Activated naive CD4-positive, alpha-beta T cell treated with anti-CD3 and anti-CD28 coated beads for 36 hours (primary cell): ENCODE data around the gene BNIP5. TPM values are rescaled to one million over a fixed set of nuclear protein-coding genes. Genes with fewer than 3 reads are reported as not detected.
"Not testable (repeated sequence)": the region's sequence is repeated elsewhere in the genome, so short reads cannot be mapped to it uniquely, and the experiment has no call there.

Experiments used
- CTCF ChIA-PET: fragments of 350-600 bp; sonication (Branson Sonifier 250); formaldehyde crosslinking; loops from one replicate; lab custom pipeline; 2021; ENCODE audit warnings: antibody characterized with exemption; lab: Charles Lee
- DNase-seq: peaks from one replicate; pipeline ENCODE4 v3.0.0-alpha.2; 2020
- H3K27ac Mint-ChIP-seq: one replicate; pipeline ENCODE4 v1.8.0; 2021; ENCODE audit warnings: mild to moderate bottlenecking, mixed read lengths
- H3K27me3 Mint-ChIP-seq: one replicate; pipeline ENCODE4 v1.8.0; 2021; ENCODE audit warnings: low read depth, mixed read lengths
- H3K36me3 Mint-ChIP-seq: one replicate; pipeline ENCODE4 v1.8.0; 2021; ENCODE audit warnings: low read depth, mixed read lengths
- H3K4me1 Mint-ChIP-seq: one replicate; pipeline ENCODE4 v1.8.0; 2021; ENCODE audit warnings: low read depth, mixed read lengths
- H3K4me3 Mint-ChIP-seq: one replicate; pipeline ENCODE4 v1.8.0; 2021; ENCODE audit warnings: mild to moderate bottlenecking, moderate library complexity, mixed read lengths
- H3K9me3 Mint-ChIP-seq: one replicate; pipeline ENCODE4 v1.8.0; 2021; ENCODE audit warnings: mixed read lengths
- intact Hi-C: fragments of 100-400 bp; cut with micrococcal nuclease; formaldehyde crosslinking; loops from one replicate; pipeline ENCODE4 v1.15.1; 2023
- total RNA-seq, 2 experiments: library from RNA; stranded (reverse); gene quantifications; one replicate each; pipeline ENCODE4 v1.2.3, GENCODE V29; 2021

Gene BNIP5
- total RNA-seq, 2 experiments from 2014 or later = not detected

DNA sequence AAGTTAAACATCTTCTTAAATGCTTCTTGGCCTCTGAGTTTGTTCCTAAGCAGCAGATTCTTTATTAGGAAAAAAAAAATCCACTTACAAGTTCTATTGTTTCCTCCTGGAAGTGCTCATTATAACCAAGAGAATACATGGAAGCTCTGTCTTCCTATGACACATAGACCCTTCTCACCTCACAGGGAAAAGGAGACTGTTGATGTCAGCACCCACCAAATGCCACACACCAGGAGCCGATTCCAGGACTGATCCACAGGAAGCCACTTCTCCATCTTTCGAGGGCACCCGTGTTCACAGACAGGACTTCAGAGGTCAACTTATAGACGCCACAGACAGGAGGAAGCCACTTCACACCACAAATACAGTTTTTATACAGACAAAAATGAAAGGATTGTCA is 13.4 kb upstream of the BNIP5 start:
- CTCF ChIA-PET = interaction anchor here (0.7 to 3.6 kb wide), 3 partner anchors 9 to 105 kb away, joined by 3 to 16 read pairs (median 3); no protein-coding TSS in a partner anchor
- Mint-ChIP-seq H3K9me3 (peaks cover 5% of the 10 kb centered on the region), H3K4me3 (no peak overlapping the region), H3K4me1 (no peaks in the 10 kb centered on the region), H3K27ac (no peak overlapping the region), H3K36me3 (no peaks in the 10 kb centered on the region), H3K27me3 (peaks cover 2% of the 10 kb centered on the region)
- DNase-seq = no peak
- intact Hi-C loops = no loop called here

DNA sequence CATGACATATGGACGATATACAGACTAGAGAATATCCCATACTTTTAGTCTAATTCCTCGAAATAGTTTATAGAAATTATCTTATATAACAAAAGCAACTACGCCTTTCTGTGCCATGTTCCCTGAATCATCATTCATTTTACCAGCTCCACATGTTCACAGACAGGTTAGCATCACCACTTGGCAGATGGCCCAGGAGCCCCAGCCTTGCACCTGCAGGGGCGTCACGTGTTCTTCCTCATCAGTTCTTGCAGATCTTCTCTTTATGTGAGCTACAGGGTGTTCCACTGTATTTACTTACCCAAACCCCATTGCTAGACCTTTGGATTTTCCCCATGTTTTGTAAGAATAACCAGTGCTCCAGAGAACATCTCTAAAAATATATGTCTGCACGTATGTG is 12.6 kb upstream of the BNIP5 start:
- H3K27ac Mint-ChIP-seq = no peak overlapping the region
- H3K36me3 Mint-ChIP-seq = no peaks in the 10 kb centered on the region
- intact Hi-C loops = no loop called here
- peaks cover 5% of the 10 kb centered on the region for H3K9me3 Mint-ChIP-seq
- no peaks in the 10 kb centered on the region for H3K4me1 Mint-ChIP-seq
- H3K27me3 Mint-ChIP-seq = peaks cover 2% of the 10 kb centered on the region
- no peak overlapping the region for H3K4me3 Mint-ChIP-seq
- CTCF ChIA-PET = interaction anchor here (0.7 to 3.6 kb wide), 3 partner anchors 8 to 104 kb away, joined by 3 to 16 read pairs (median 3); no protein-coding TSS in a partner anchor
- peak; percentile 59 for DNase-seq

DNA sequence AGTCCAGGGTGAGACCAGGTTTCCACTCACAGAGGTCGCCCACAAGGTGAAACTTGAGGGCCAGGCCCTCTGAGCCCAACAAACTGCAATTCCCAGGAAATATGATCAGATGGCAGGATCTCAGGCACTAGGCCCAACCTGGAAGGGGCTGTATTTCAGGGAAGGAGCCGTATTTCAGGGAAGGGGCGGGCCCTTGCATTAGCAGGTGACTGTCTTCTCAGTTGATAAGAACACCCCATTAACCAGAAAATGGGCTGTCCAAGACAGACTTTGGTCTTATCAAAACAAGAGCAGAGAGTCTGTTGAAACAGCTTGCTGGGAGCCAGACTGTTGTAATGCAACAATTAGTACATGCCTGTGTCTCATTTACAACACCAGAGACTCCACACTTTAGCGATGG is 10.9 kb upstream of the BNIP5 start:
- Mint-ChIP-seq H3K4me1 (no peaks in the 10 kb centered on the region), H3K27ac (no peak overlapping the region), H3K4me3 (no peak overlapping the region), H3K9me3 (peaks cover under 1% of the 10 kb centered on the region), H3K27me3 (no peaks in the 10 kb centered on the region), H3K36me3 (no peaks in the 10 kb centered on the region)
- intact Hi-C loops = no loop called here
- DNase-seq = no peak
- CTCF ChIA-PET = interaction anchor here (0.6 to 1.2 kb wide), 3 partner anchors 12 to 289 kb away, joined by 3 to 6 read pairs (median 3); no protein-coding TSS in a partner anchor

DNA sequence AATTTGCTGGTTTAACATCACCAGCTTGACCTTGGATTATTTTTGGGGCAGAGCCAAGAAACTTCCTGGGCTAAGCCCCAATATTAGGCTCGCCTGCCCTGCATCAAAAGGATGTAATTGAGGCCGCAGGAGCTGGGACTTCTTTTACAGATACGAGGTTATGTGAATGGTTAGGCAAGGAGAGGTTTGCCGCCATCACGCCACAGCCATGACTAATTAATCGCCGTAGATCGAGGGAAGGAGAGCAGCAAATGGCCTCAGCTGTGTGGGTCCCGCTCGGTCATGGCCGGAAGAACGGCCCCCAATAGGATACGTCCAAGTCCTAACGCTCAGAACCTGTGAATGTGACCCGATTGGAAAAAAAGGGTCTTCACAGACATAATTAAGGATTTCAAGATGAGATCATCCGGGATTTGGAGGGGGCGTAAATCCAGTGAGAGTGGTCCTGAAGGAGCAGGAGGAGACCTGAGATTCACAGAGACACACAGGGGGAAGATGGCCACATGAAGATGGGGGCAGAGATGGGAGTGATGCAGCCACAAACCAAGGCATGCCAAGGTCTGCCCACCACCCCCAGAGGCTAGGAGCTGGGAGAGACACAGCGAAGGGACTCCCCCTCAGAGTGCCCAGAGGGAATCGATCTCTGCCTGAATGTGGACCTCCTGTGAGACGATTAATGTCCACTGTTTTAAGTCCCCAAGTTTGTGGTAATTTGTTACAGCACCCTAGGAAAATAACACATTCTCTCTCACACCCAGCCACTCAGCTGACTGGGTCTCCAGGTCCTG is 10.0 kb upstream of the BNIP5 start:
- no peaks in the 10 kb centered on the region for H3K4me1 Mint-ChIP-seq
- H3K27ac Mint-ChIP-seq = no peak overlapping the region
- intact Hi-C loops = no loop called here
- H3K27me3 Mint-ChIP-seq = no peaks in the 10 kb centered on the region
- CTCF ChIA-PET = interaction anchor here (1.0 to 1.3 kb wide), 2 partner anchors 12 kb away, joined by 3 read pairs; no protein-coding TSS in a partner anchor
- H3K4me3 Mint-ChIP-seq = no peak overlapping the region
- H3K36me3 Mint-ChIP-seq = no peaks in the 10 kb centered on the region
- H3K9me3 Mint-ChIP-seq = no peaks in the 10 kb centered on the region
- DNase-seq = no peak

DNA sequence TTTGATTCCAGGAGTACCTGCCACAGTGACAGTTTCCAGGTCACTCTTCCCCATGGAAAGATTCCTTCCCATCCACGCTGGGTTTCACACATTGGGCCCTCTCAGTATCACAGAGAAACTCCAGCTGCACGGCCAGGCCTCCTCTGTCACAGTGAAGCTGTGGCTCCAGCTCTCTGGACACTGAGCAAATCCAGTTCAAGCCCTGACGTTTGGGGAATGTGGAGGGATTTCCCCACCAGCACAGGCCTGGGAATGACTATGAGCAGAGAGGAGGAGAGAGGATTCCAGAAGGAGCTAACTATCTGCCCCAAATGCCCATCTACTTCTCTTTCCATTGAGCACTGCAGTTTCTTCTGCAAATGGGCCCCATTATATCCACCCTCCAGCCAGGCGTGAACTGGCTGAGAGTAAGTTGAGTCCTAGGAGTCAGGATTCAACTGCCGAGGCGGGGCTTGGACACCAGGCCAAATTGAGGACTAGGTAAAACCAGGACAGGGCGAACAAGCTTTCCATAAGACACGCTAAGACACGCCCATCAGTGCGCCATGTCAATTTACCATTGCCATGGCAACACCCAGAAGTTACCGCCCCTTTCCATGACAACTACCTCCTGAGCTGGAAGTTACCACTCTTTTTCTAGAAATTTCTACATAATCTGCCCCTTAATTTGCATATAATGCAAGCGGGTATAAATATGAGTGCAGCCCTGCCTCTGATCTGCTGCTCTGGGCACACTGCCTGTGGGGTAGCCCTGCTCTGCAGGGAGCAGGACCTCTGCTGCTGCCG is 9.2 kb upstream of the BNIP5 start:
- Mint-ChIP-seq H3K27ac (no peak overlapping the region), H3K9me3 (no peaks in the 10 kb centered on the region), H3K27me3 (peaks cover 1% of the 10 kb centered on the region), H3K4me1 (peaks cover under 1% of the 10 kb centered on the region), H3K36me3 (no peaks in the 10 kb centered on the region), H3K4me3 (no peak overlapping the region)
- CTCF ChIA-PET = interaction anchor here (0.6 to 1.3 kb wide), 6 partner anchors 11 to 251 kb away, joined by 3 read pairs; no protein-coding TSS in a partner anchor
- intact Hi-C loops = no loop called here
- DNase-seq = no peak

DNA sequence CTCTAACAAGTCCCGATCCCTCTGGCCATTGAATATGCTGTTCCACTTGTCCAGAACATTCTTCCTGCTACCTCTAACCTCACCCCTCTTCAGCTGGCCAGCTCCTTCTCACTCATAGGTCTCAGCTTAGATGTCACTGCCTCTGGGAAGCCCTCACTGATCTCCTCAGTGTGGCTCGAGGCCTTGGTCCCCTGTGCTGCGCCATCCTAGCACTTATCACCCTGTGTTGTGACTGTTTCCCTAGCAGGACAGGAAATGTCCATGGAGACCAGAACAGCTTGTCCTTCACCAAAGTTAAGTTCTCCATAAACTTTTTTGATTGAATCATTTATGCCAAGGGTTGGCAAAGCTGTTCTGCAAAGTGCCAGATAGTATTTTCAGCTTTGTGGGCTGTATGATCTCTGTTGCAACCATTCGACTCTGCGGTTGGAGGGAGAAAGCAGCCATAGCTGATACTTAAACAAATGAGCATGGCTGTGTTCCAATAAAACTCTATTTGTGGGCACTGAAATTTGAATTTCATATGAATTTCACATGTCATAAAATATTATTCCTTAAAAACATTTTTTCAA is 6.5 kb upstream of the BNIP5 start:
- peaks cover 4% of the 10 kb centered on the region for H3K4me1 Mint-ChIP-seq
- no peak overlapping the region for H3K4me3 Mint-ChIP-seq
- intact Hi-C loops = loop anchor here (5.0 kb wide), 1 partner anchor 221 kb away; no protein-coding TSS in a partner anchor
- no peak overlapping the region for H3K27ac Mint-ChIP-seq
- no peaks in the 10 kb centered on the region for H3K36me3 Mint-ChIP-seq
- H3K27me3 Mint-ChIP-seq = peaks cover 12% of the 10 kb centered on the region
- CTCF ChIA-PET = interaction anchor here (0.6 to 1.2 kb wide), 5 partner anchors 8 to 240 kb away, joined by 3 to 4 read pairs (median 4); no protein-coding TSS in a partner anchor
- no peaks in the 10 kb centered on the region for H3K9me3 Mint-ChIP-seq
- DNase-seq = no peak

DNA sequence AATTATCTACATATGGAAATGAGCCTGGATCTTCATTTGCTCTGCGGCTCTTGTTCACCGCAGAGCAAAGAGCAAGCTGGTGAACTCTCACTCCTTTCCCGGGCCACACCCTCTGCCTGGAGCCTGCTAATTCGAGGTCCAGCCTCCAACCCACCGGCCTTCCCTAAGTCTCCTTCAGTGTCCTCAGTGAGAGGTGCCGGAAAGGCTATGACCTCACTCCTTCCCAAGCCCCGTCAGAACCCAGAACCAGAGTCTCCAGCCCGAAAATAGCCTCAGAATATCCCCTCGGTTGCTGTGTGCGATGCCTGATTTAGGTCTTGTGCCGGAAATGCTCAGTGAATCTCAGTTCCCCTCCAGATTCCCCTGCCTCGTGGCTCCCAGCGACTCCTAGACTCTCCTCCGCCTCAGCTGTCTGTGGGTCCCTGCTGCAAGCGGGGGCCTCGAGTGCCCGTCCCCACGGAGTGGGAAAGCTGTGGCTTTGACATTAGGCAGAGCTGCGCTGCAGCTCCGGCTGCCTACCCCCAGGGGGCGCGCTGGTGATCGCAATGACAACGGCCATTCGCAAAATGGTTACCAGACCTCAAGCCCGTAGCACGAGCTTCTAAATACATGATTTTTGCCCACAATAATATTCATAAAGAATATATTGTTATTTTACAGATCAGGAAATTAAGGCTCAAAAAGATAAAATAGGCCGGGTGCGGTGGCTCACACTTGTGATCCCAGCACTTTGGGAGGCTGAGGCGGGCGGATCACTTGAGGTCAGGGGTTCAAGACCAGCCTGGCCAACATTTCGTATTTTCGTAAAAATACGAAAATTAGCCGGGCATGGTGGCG is 4.1 kb upstream of the BNIP5 start:
- DNase-seq = peak; percentile 86
- H3K27me3 Mint-ChIP-seq = peaks cover 12% of the 10 kb centered on the region
- H3K36me3 Mint-ChIP-seq = no peaks in the 10 kb centered on the region
- peak overlapping the region; percentile 36 for H3K4me3 Mint-ChIP-seq
- CTCF ChIA-PET = interaction anchor here (0.6 to 3.4 kb wide), 23 partner anchors 10 to 619 kb away, joined by 3 to 25 read pairs (median 4); no protein-coding TSS in a partner anchor
- intact Hi-C loops = loop anchor here (1.0 to 5.0 kb wide), 2 partner anchors 19 to 219 kb away; no protein-coding TSS in a partner anchor
- H3K27ac Mint-ChIP-seq = no peak overlapping the region
- no peaks in the 10 kb centered on the region for H3K9me3 Mint-ChIP-seq
- H3K4me1 Mint-ChIP-seq = peaks cover 11% of the 10 kb centered on the region

DNA sequence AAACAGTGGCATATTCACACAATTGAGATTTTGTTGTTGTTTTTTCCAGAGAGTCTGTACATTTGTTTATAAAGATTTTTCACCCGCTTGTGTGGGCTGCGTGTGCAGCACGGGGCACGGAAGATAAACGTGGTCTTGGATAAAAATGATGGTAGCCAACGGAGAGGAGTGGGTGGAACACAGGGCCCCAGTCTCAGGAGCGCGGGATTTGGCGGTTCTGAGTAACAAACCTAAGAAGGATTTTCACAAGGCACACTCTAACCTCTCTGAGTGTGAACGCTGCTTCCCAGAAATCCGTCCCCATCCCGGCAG is 3.6 kb upstream of the BNIP5 start:
- H3K27ac Mint-ChIP-seq = no peak overlapping the region
- DNase-seq = no peak
- peaks cover 14% of the 10 kb centered on the region for H3K27me3 Mint-ChIP-seq
- no peaks in the 10 kb centered on the region for H3K9me3 Mint-ChIP-seq
- CTCF ChIA-PET = interaction anchor here (0.9 to 3.4 kb wide), 8 partner anchors 10 to 419 kb away, joined by 3 to 25 read pairs (median 7); no protein-coding TSS in a partner anchor
- H3K4me1 Mint-ChIP-seq = peaks cover 11% of the 10 kb centered on the region
- no peaks in the 10 kb centered on the region for H3K36me3 Mint-ChIP-seq
- H3K4me3 Mint-ChIP-seq = no peak overlapping the region
- intact Hi-C loops = loop anchor here (5.0 kb wide), 1 partner anchor 218 kb away; no protein-coding TSS in a partner anchor

DNA sequence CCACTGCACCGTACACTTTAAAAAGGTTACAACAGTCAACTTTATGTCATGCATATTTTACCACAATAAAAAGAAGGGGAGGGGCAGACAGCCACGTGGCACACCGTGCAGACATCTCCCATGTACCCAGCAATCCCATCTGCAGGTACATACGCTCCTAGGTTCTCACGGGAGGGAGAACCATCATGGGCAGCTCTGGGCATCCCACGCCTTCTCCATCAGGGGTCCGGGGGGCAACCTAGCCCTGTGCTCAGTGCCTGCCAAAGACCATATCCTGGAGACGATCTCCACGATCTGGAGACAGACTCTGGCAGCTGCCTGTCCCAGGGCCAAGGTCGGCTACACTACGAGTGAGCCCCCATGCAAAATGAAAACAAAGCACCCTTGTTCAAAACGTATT is 2.5 kb upstream of the BNIP5 start:
- CTCF ChIA-PET = interaction anchor here (0.6 to 3.4 kb wide), 3 partner anchors 19 to 178 kb away, joined by 4 to 25 read pairs (median 17); no protein-coding TSS in a partner anchor
- Mint-ChIP-seq H3K9me3 (no peaks in the 10 kb centered on the region), H3K27ac (no peak overlapping the region), H3K4me1 (peaks cover 11% of the 10 kb centered on the region), H3K36me3 (no peaks in the 10 kb centered on the region), H3K27me3 (peaks cover 25% of the 10 kb centered on the region), H3K4me3 (no peak overlapping the region)
- no peak for DNase-seq
- intact Hi-C loops = no loop called here

DNA sequence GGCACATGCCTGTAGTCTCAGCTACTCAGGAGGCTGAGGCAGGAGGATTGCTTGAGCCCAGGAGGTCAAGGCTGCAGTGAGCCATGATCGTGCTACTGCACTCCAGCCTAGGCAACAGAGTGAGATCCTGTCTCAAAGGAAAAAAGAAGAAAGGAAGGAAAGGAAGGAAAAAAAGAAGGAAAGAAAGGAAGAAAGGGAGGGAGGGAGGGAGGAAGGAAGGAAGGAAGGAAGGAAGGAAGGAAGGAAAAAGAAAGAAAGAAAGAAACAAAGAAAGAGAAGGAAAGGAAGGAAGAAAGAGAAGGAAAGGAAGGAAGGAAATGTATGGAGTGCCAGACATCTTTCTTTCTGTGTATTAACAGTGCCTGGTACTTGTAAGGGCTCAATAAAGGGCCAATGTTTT is 1.5 kb upstream of the BNIP5 start:
- CTCF ChIA-PET = interaction anchor here (0.6 to 1.4 kb wide), 2 partner anchors 26 to 331 kb away, joined by 4 to 7 read pairs; no protein-coding TSS in a partner anchor
- intact Hi-C loops, H3K36me3 Mint-ChIP-seq, H3K27ac Mint-ChIP-seq, DNase-seq, H3K4me3 Mint-ChIP-seq, H3K9me3 Mint-ChIP-seq: not testable (repeated sequence)
- peaks cover 11% of the 10 kb centered on the region for H3K4me1 Mint-ChIP-seq
- H3K27me3 Mint-ChIP-seq = peaks cover 28% of the 10 kb centered on the region

DNA sequence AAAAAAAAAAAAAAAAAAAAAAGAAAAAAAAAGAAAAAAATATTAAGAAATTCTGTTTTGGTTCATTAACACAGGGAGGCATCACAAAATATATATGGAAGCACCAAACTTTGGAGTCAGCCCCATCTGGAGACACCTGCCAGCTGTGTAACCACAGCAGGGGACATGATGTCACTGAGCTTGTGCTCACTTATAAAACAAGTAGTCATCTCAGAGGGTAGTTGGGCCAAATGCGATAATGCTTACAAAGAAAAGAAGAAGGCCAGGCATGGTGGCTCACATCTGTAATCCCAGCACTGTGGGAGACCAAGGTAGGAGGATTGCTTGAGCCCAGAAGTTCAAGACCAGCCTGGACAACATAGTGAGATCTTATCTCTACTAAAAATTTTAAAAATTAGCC is 1.1 kb upstream of the BNIP5 start:
- Mint-ChIP-seq H3K9me3 (no peaks in the 10 kb centered on the region), H3K4me1 (peaks cover 11% of the 10 kb centered on the region), H3K36me3 (no peaks in the 10 kb centered on the region), H3K27me3 (peaks cover 30% of the 10 kb centered on the region), H3K4me3 (no peak overlapping the region), H3K27ac (no peak overlapping the region)
- no peak for DNase-seq
- intact Hi-C loops = no loop called here
- CTCF ChIA-PET = interaction anchor here (0.6 to 1.4 kb wide), 3 partner anchors 26 to 330 kb away, joined by 4 to 7 read pairs (median 4); no protein-coding TSS in a partner anchor
